Measurements from ENCODE around the gene UAP1.
"Not testable (repeated sequence)": the region's sequence is repeated elsewhere in the genome, so short reads cannot be mapped to it uniquely, and the experiment has no call there.

Gene UAP1

GRCh38 chr1:162561037-162561615, 396 bp upstream of the UAP1 start:
- FAIRE-seq (peak; percentile 96), DNase-seq (ENCODE audit: insufficient read length, low spot score) (peak; percentile 85)
- TF ChIP-seq POU2F2 (IDR thresholded peaks at IDR 0.05; ENCODE audit: low read depth, low read length) (0 out of 2 replicates have a peak, but pooled peaks have one; percentile 30), POLR2AphosphoS5 (IDR thresholded peaks at IDR 0.05; ENCODE audit: low read depth, low read length) (peak; percentile 59; the same call in 1 of the 2 replicates), PAX5 (IDR thresholded peaks at IDR 0.05; ENCODE audit: insufficient read depth, low read length, severe bottlenecking) (no peak)

DNA sequence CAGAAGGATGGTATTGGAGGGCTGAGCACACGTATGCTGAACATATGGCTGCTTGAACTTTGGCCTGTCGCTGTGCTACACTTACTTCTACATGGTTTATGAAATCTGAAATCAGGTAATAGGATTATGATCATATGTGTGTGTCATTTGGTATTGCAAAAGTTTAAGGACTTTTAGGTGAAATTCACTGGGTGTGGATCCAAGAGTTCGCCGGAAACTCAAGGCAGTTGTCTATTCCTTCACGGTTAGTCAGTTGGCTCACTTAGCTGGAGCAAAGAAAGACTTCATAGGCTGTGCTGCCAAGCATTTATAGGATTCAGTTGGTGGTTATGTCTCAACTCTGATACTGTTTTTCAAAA, 927 bp downstream of the UAP1 start:
- DNase-seq (ENCODE audit: insufficient read length, low spot score) (no peak), FAIRE-seq (peak; percentile 31)
- no peak for TF ChIP-seq POLR2AphosphoS5 (IDR thresholded peaks at IDR 0.05; ENCODE audit: low read depth, low read length)
- TF ChIP-seq SPI1 (IDR thresholded peaks at IDR 0.05; ENCODE audit: low read depth, low read length) = no peak
- no peak for TF ChIP-seq POU2F2 (IDR thresholded peaks at IDR 0.05; ENCODE audit: low read depth, low read length)
- TF ChIP-seq PAX5 (IDR thresholded peaks at IDR 0.05; ENCODE audit: insufficient read depth, low read length, severe bottlenecking) = no peak
- no peak for TF ChIP-seq POLR2A (IDR thresholded peaks at IDR 0.05; ENCODE audit: low read depth, low read length)
- no peak for TF ChIP-seq TAF1 (IDR thresholded peaks at IDR 0.05; ENCODE audit: low read depth, low read length)

GRCh38 chr1:162564762-162565218, 3.3 kb downstream of the UAP1 start:
- TF ChIP-seq POLR2AphosphoS5 (IDR thresholded peaks at IDR 0.05; ENCODE audit: low read depth, low read length) (no peak), TAF1 (IDR thresholded peaks at IDR 0.05; ENCODE audit: low read depth, low read length) (no peak), SPI1 (IDR thresholded peaks at IDR 0.05; ENCODE audit: low read depth, low read length) (no peak), POU2F2 (IDR thresholded peaks at IDR 0.05; ENCODE audit: low read depth, low read length) (no peak), POLR2A (IDR thresholded peaks at IDR 0.05; ENCODE audit: low read depth, low read length) (no peak), PAX5 (IDR thresholded peaks at IDR 0.05; ENCODE audit: insufficient read depth, low read length, severe bottlenecking) (no peak)
- no peak for FAIRE-seq
- no peak for DNase-seq (ENCODE audit: insufficient read length, low spot score)

DNA sequence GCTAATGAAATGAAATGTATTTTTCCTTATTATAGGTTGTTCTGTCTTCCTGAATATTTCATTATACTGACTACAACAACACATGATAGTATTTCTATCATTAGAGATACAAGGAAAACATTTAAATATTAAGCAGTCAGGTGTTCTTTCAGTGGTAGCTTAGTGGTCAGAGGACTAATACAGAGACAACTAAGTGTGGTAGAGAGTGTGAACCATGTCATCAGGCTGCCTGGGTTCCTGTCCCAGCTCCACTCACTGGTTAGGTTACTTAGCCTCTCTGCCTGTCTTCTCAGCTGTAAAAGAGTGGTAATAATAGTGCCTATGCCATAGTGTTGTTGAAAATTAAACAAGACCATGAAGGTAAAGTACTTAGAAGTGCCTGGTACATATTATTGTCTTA, 3.9 kb downstream of the UAP1 start:
- no peak for FAIRE-seq
- TF ChIP-seq PAX5 (IDR thresholded peaks at IDR 0.05; ENCODE audit: insufficient read depth, low read length, severe bottlenecking) (no peak), POLR2AphosphoS5 (IDR thresholded peaks at IDR 0.05; ENCODE audit: low read depth, low read length) (no peak), SPI1 (IDR thresholded peaks at IDR 0.05; ENCODE audit: low read depth, low read length) (no peak)
- no peak for DNase-seq (ENCODE audit: insufficient read length, low spot score)

GRCh38 chr1:162566870-162567269, 5.3 kb downstream of the UAP1 start:
- no peak for DNase-seq (ENCODE audit: insufficient read length, low spot score)
- TF ChIP-seq SPI1 (IDR thresholded peaks at IDR 0.05; ENCODE audit: low read depth, low read length) (no peak), PAX5 (IDR thresholded peaks at IDR 0.05; ENCODE audit: insufficient read depth, low read length, severe bottlenecking) (no peak), TAF1 (IDR thresholded peaks at IDR 0.05; ENCODE audit: low read depth, low read length) (no peak), POLR2A (IDR thresholded peaks at IDR 0.05; ENCODE audit: low read depth, low read length) (no peak), POLR2AphosphoS5 (IDR thresholded peaks at IDR 0.05; ENCODE audit: low read depth, low read length) (no peak), POU2F2 (IDR thresholded peaks at IDR 0.05; ENCODE audit: low read depth, low read length) (no peak)
- no peak for FAIRE-seq

DNA sequence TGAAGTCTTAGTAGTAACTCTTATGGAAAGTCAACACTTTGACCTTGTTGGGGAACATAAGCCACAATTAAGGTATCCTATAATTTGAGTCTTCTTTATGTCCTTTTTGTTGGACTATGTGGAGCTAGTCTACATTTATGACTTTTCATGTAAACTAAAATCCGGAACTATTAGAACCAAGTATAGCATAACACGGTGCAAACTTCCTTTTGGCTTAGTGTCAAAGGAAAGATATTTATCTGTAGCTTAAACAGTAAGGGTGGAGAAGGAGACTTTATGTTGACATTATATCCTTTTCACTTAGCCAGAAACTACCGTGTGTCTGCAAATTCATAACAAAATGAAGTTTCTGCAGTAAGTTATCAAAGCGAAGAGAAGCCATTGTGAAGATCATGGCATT, 7.3 kb downstream of the UAP1 start:
- FAIRE-seq (no peak), DNase-seq (ENCODE audit: insufficient read length, low spot score) (no peak)
- TF ChIP-seq POLR2AphosphoS5 (IDR thresholded peaks at IDR 0.05; ENCODE audit: low read depth, low read length) (no peak), POU2F2 (IDR thresholded peaks at IDR 0.05; ENCODE audit: low read depth, low read length) (no peak), PAX5 (IDR thresholded peaks at IDR 0.05; ENCODE audit: insufficient read depth, low read length, severe bottlenecking) (no peak), POLR2A (IDR thresholded peaks at IDR 0.05; ENCODE audit: low read depth, low read length) (no peak), TAF1 (IDR thresholded peaks at IDR 0.05; ENCODE audit: low read depth, low read length) (no peak), SPI1 (IDR thresholded peaks at IDR 0.05; ENCODE audit: low read depth, low read length) (no peak)

- FAIRE-seq (no peak), DNase-seq (ENCODE audit: insufficient read length, low spot score) (no peak)
- no peak for TF ChIP-seq POLR2A (IDR thresholded peaks at IDR 0.05; ENCODE audit: low read depth, low read length)
- no peak for TF ChIP-seq POLR2AphosphoS5 (IDR thresholded peaks at IDR 0.05; ENCODE audit: low read depth, low read length)
- no peak for TF ChIP-seq PAX5 (IDR thresholded peaks at IDR 0.05; ENCODE audit: insufficient read depth, low read length, severe bottlenecking)
- TF ChIP-seq TAF1 (IDR thresholded peaks at IDR 0.05; ENCODE audit: low read depth, low read length) = no peak
- no peak for TF ChIP-seq POU2F2 (IDR thresholded peaks at IDR 0.05; ENCODE audit: low read depth, low read length)
- TF ChIP-seq SPI1 (IDR thresholded peaks at IDR 0.05; ENCODE audit: low read depth, low read length) = no peak
Measured at GRCh38 chr1:162570718-162571117, 9.2 kb downstream of the UAP1 start.

- FAIRE-seq = not testable (repeated sequence)
Measured at GRCh38 chr1:162571121-162571520, 9.6 kb downstream of the UAP1 start.

DNA sequence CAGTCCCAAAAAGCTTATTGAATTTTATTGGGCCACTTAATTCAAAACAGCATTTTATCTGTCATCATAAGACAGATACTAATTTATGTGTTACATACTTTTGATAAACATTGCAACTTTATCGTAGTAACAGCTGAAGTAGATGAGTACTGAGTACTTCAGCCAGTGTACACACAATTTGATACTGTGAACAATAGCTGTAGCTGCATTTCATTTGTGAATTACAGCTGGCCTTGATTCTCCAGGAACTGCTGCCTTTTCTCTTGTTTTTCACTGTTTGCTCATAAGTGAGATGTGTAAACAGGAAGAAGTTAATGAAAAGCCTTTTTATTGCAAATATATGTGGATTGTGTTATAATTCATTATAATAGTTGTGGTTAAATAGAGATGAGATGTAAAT, 10.2 kb downstream of the UAP1 start:
- FAIRE-seq (no peak), DNase-seq (ENCODE audit: insufficient read length, low spot score) (no peak)
- TF ChIP-seq POU2F2 (IDR thresholded peaks at IDR 0.05; ENCODE audit: low read depth, low read length) = no peak

More at GRCh38 chr1:162571121-162571520, 9.6 kb downstream of the UAP1 start:
- not testable (repeated sequence) for DNase-seq (ENCODE audit: insufficient read length, low spot score)

DNA sequence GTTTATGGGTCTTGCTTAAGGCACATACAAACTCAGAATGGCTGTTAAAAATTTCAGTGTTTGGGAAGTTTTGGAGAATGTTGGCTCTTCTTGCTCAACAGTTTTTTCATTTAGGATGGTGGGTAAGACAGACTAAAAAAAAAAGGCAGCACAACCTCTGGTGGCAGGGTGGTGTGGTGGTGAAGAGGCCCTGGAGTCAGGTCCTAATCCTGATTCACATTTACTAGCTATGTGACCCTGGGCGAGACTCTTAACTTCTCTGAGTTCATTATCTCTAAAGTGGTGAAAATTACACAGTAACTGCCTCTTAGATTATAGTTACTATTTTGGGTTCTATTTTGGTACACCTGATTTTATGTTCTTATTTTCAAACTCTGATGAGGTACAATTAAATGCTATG, 11.6 kb downstream of the UAP1 start:
- TF ChIP-seq POU2F2 (IDR thresholded peaks at IDR 0.05; ENCODE audit: low read depth, low read length) (no peak), SPI1 (IDR thresholded peaks at IDR 0.05; ENCODE audit: low read depth, low read length) (no peak), PAX5 (IDR thresholded peaks at IDR 0.05; ENCODE audit: insufficient read depth, low read length, severe bottlenecking) (no peak), POLR2AphosphoS5 (IDR thresholded peaks at IDR 0.05; ENCODE audit: low read depth, low read length) (no peak), TAF1 (IDR thresholded peaks at IDR 0.05; ENCODE audit: low read depth, low read length) (no peak), POLR2A (IDR thresholded peaks at IDR 0.05; ENCODE audit: low read depth, low read length) (no peak)
- DNase-seq (ENCODE audit: insufficient read length, low spot score) (no peak), FAIRE-seq (no peak)
